Ovary (tissue), 3 donors: ENCODE results near the gene IFITM1.

ENCODE experiments used
- CTCF ChIP-seq, 3 donors: fragments of 450-650 bp in 2 of 3; fragments of 200-600 bp in 1 of 3; IDR thresholded peaks; one replicate each; pipeline versions ENCODE4 v1.5.1 to v1.8.0; 2016 to 2022; ENCODE audit warnings: antibody characterized with exemption in 3 of 3, mild to moderate bottlenecking in 1 of 3
- POLR2A ChIP-seq: fragments of 450-650 bp; IDR thresholded peaks from one replicate; pipeline ENCODE4 v1.6.1; 2017; ENCODE audit warnings: antibody characterized with exemption, mild to moderate bottlenecking, moderate library complexity
- donor health status: DM: no; HTN: no; CAD: no.

GRCh38 chr11:276219-276618, 37.6 kb upstream of the IFITM1 start:
- TF ChIP-seq CTCF (IDR thresholded peaks at IDR 0.05) (no peak), POLR2A (no peak)
